GM19468 (cell line): ENCODE data around the gene ECHDC3.

Experiments used
- ATAC-seq: cut with Tn5 transposase; IDR thresholded peaks from one replicate; pipeline ENCODE4 v1.9.1; 2021; ENCODE audit warnings: mild to moderate bottlenecking, moderate library complexity, moderate number of reproducible peaks; ENCODE audit not compliant: unreplicated experiment; ENCODE audit errors: extremely low read depth

The ECHDC3 gene

GRCh38 chr10:11775412-11775811 is 33.2 kb downstream of the ECHDC3 start:
- ATAC-seq = no peak

GRCh38 chr10:11776080-11776479 is 33.9 kb downstream of the ECHDC3 start:
- ATAC-seq = no peak

DNA sequence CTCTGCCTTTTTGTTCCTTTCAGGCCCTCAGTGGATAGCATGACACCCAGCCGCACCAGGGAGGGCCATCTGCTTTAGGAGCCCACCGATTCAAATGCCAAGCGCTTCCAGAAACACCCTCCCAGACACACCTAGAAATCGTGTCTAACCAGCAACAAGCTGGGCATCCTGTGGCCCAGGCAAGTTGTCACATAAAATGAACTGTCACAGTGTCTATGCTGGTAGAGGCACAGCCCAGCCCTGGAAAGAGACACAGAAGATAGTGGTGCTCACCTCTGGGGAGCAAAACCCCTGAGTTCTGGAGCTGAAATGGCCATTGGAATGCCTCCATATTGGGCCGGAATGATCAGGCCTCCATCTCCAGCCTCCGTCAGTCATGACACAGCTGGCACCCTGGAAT is 38.9 kb downstream of the ECHDC3 start:
- no peak for ATAC-seq

- no peak for ATAC-seq
Observed at GRCh38 chr10:11782793-11783557, 40.8 kb downstream of the ECHDC3 start.

DNA sequence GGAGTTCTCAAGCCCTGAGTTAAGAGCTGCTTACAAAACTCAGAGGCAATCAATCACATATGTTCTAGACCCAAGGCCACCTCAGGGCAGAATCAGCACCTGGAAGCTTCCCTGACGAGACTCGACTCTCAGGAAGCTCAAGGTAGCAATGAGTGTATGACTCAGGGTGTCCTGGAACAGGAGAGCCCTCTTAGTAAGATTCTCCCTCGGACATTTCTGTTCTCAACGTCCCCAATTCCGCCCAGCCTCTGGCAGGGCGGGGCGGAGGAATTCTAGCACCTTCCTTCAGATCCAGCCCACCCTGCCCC is 41.3 kb downstream of the ECHDC3 start:
- ATAC-seq = no peak

DNA sequence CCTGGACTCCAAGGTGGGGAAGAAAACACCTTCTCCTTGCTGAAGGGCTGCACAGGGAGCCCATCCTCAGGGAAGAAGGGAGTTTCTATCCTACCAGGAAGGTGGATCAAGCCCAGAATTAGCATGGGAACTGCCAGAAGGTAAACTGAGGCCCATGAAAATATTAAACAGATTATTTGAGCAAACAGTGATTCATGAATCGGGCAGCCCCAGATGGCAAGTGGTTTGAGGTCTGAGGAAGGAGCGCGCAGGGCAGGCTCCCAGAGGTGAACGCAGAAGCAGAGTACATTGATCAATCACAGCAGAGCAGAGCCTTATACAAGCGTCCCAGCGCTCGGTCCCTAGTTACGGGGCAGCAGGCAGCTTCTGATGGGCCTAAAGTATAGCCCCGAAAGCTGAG is 45.2 kb downstream of the ECHDC3 start:
- ATAC-seq = no peak

- no peak for ATAC-seq
Observed at GRCh38 chr10:11787846-11788245, 45.7 kb downstream of the ECHDC3 start.

DNA sequence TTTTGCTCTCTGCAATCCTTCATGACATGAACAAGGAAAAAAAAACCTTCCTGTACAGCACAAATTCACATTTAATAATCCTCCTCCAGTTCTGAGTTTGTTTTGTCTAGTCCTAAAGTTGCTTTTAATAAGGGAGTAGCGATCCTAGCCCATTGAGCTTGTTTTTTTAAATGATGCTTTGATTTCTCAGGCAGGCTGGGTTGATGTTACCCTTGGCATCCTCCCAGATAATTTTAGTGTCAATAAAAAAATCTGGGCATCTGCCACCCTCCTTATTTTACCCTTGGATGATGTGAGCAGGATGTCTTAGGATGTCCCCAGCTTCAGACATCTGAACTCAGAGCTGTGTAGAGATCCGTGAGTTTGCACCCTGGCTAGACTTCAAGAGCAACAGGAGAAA is 47.1 kb downstream of the ECHDC3 start:
- ATAC-seq = no peak

GRCh38 chr10:11789956-11790355 is 47.8 kb downstream of the ECHDC3 start:
- ATAC-seq = no peak

- ATAC-seq = no peak
Observed at GRCh38 chr10:11793762-11794479, 51.7 kb downstream of the ECHDC3 start.

DNA sequence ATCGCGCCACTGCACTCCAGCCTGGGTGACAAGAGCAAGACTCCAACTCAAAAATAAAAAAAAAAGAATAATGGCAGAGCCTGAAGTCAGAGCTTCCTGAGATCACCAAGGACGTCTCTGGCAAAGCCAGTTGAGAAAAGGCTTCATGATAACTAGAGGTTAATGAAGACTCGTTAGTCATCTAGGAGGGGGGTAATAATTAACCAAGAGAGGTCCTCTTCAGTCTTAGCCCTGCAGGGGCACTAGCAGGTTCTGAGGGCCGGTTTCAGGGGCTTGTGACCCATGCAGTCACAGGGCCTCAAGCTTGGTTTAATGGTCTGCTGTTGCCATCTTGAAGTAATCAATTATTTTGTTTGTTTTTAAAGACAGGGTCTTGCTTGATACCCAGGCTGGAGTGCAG is 52.4 kb downstream of the ECHDC3 start:
- ATAC-seq = no peak

GRCh38 chr10:11795101-11795920 is 53.1 kb downstream of the ECHDC3 start:
- no peak for ATAC-seq

- no peak for ATAC-seq
Observed at GRCh38 chr10:11796474-11796873, 54.3 kb downstream of the ECHDC3 start.

- ATAC-seq = no peak
Observed at GRCh38 chr10:11797281-11797680, 55.1 kb downstream of the ECHDC3 start.

DNA sequence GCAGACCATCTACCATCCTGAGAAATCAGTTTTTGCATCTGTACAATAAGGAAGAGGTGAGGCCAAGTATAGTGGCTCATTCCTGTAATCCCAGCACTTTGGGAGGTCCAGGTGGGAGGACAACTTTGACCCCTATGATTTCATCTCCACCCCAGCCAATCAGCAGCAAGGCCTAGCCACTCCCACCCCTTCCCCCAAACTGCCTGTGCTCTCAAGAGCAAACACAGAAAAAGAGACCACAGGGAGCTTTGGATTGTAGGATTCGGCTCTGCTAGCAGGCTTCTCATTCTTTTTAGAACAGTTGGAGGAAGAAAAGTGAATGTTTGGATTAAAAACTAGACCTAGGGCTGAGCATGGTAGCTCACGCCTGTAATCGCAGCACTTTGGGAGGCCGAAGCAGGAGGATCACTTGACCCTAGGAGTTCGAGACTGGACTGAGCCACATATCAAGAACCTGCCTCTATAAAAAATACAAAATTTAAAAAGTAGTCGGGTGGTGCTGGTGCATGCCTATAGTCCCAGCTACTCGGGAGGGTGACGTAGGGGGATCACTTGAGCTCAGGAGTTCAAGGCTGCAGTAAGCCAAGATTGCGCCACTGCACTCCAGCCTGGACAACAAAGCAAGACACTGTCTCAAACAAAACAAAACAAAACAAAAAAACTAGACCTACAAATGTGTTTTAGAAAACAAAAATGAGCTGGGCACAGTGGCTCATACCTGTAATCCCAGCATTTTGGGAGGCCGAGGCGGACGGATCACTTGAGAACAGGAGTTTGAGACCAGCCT is 55.9 kb downstream of the ECHDC3 start:
- no peak for ATAC-seq

GRCh38 chr10:11798845-11799735 is 56.9 kb downstream of the ECHDC3 start:
- ATAC-seq = no peak

DNA sequence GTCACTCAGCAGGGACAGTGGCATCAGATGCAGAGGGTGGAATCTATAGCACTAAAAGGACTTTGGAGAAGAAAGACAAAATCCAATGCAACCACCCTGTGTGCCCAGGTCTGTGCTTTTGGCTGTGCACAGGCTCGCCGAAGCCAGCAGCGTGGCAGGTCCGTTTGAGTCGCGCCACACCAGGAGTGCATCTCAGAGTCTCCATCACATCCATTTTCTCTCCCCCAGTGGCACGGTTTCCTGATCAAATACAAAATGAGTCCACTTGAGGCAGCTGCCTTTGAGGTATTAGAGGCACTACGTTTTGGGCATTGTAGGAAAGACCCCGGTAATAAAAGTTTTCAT is 57.5 kb downstream of the ECHDC3 start:
- no peak for ATAC-seq

GRCh38 chr10:11804336-11804735 is 62.2 kb downstream of the ECHDC3 start:
- no peak for ATAC-seq

GRCh38 chr10:11805792-11806191 is 63.6 kb downstream of the ECHDC3 start:
- no peak for ATAC-seq

DNA sequence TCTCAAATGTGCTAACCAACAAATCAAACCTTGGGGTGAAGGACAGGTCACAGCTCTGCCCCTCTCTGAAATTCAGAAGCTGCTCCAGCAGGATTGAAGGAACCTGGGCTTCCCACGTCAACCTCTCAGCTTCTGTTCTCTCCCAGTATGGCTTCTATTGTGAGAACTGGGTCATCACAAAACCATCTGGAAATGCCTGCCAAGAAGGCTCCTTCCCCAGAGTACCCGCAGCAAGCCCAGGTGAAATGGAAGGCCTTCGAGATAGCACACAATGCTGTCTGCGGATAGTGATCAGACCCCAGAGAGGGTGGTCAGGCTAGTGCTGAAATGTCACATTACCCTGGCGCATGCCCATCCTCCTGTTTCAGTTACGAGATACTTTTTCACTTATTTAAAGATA is 64.5 kb downstream of the ECHDC3 start:
- no peak for ATAC-seq
